Activated T-helper 1 cell treated with Interleukin-2 at 50 U/mL for 16 hours (primary cell): ENCODE data around the gene ZCCHC14.

ENCODE experiments used
- DNase-seq: peaks from one replicate; pipeline ENCODE4 v3.0.0-alpha.2; 2020; ENCODE audit warnings: low read depth

The ZCCHC14 gene

DNA sequence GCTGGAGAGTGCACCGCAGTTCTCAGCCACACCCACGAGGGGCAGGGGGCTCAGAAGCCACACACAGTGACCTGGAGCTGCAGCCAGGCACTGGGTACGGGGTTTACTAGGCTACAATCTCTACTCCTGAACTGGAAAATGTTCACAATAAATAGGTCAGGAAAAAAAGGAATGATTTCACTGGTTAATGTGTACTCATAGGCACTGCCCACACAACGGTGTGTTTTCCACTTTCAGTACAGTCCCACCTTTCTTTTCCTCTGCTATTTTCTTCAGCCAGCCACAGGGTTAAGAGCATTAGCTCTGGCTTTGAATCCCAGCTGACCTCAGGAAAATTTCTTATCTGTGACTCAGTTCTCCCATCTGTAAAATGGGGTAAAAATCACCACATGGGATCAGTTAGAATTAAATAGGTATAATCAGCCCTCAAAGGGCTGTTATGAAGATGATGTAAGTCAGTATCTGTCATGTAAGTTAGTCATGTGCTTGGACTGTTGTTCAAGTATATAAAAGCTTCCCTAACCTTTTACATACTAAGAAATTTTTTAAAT, 35.7 kb downstream of the ZCCHC14 start:
- DNase-seq: no peak

DNA sequence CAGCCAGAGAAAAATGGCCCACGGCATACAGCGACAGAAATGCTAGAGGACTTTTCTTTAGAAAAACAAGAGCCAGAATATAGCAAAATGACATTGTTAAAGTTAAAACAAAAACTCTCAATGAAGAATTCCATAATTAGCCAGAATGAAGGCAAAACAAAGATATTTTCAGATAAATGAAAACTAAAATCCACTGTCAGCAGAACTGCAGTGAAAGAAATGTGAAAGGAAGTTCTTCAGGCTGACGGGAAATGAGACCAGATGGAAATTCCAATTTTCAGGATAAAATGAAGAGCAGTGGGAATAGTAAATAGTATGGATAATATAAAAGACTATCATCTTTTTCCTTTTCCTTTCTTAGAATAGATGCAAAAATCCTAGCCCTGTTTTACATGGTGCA, 38.4 kb downstream of the ZCCHC14 start:
- no peak for DNase-seq

DNA sequence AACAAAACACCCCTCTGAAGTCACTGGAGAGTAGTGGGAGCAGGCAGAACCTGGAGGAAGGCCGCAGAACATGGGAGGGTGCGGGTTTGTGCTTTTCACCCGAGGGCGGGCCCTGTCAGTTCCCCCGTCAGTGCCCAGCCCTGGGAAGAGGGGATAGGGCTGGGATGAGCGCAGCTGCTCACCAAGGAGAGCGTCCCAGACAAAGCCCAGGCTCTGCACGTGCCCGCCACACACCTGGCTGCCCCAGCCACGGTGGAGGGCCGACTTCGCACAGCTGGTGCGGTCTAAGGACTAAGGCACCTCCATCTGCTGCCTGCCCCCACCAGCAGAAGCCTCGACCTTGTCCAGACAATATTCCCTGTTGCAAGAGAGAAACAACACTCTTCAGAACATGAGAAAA, 39.5 kb downstream of the ZCCHC14 start:
- DNase-seq: no peak

DNA sequence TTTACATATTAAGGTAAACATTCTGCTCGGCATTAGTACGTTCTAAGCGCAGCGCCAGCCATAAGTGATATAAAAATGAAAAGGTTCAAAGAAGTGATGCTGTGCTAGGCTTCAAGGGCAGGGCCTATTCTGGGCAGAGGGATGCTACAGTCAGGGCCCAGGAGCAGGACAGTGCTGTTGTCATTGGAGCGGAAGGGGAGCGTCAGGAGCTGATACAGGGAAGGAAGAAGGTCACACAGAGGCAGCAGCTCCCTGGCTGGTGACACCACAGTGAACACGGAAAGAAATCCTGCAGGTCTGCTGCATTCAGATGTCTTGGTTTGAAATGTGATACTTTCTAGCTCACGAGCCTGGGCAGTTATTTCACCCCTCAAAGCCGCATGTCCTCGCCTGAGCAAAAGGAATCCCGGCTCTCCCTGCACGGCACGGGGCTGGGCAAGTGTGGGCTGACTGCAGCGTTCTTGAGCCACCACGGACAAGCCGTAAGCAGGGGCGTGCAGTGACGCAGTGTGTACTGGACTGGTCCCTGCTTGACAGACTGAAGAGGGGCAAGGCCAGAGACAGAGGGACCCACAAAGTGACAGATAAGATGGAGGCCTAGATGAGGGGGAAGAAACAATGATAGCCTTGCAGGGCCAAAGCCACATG, 41.1 kb downstream of the ZCCHC14 start:
- DNase-seq: no peak

DNA sequence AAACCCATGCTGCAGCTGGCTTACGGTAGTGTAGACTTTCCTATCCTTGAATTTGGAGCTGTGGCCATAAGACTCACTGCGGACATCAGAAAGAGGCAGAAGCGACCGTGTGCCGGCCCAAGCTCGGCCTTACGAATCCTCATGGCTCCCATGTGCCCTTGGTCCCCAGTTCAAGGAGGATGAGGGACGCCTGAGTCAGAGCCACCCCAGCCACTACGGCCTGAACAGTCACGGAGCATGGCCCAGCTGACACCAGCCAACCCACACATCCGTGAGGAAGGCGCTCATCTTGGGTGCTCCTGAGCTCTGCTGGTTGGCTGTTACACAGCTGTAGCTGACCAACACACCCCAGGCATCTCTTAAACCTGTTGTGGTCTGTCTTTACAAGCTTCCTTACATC, 44.0 kb downstream of the ZCCHC14 start:
- DNase-seq: no peak

DNA sequence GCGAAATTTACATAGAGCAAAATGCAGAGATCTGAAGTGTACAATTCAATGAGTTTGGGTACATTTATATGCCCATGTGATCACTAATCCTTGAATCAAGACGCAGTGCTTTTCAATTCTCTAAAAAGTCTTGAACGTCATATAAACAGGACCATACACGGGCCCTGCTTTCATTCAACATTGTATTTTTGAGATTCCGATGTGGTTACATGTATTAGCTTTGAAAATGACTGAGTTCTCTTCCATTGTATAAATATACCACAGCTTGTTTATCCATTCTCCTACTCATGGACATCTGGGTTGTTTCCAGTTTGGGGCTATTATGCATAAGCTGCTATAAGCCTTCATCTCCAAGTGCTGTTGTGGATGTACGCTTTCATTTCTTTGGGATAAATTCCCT, 45.5 kb downstream of the ZCCHC14 start:
- no peak for DNase-seq

DNA sequence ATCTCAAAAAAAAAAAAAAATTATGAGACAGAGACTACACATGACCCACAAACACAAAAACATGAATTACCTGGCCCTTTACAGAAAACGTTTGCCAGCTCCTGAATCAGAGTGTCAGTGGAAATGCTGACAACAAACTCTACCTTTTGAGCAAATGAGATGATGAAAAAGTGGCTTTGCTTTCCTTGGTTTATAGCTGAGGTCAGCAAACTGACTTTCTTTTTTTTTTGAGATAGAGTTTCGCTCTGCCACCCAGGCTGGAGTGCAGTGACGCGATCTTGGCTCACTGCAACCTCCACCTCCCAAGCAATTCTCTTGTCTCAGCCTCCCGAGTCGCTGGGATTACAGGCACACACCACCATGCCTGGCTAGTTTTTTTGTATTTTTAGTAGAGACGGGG, 46.3 kb downstream of the ZCCHC14 start:
- no peak for DNase-seq

DNA sequence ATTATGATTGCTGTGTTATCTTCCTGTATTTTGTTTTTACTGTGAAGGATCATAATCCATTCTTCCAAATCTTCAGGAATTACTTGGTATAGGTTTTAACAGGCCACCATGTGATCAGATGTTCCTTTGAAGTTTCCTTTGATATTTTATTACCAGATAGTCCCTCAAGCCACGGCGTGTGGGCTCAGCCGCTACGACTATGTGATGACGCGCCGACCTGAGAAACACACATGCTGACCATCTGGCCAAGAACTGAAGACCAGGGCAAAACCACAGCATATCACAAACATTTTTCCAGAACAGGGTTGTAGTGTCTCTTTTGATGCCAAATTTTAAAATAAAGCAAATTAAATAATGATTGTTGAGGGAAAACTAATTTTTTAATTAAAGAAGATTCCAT, 47.3 kb downstream of the ZCCHC14 start:
- no peak for DNase-seq

DNA sequence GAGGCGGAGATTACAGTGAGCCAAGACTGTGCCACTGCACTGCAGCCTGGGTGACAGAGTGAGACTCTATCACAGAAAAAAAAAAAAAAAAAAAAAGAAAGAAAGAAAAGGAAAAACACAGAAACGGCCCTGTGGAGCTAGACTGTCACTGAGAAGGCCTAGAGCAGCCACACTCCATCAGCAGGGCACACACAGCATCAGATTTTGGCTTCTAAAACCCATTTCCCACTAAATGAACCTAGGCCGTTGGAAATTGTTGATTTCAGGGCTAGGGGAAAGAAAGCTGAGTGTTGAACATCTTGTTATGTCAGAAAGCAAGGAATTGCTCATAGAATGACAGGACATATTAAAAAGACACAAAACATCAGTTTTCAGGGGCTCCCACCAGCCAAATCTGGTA, 48.9 kb downstream of the ZCCHC14 start:
- DNase-seq: no peak

DNA sequence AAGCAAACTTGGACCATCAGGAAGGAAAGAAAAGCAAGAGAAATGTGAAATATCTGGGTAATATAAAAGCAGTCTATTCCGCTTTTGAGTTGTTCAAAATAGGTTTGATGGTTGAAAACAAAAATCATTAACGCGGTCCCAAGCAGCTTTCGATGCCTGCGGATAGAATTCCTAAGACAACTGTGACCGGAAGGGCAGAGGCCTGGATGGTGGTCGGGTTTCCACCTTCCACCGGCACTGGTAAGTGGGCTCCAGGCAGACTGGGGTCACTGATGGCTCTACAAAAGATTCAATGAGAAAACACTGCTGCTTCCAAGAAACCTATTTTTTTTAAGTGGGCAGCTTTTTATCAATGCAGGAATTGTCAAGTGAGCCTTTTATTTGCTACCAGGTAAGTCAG, 49.8 kb downstream of the ZCCHC14 start:
- DNase-seq: no peak

DNA sequence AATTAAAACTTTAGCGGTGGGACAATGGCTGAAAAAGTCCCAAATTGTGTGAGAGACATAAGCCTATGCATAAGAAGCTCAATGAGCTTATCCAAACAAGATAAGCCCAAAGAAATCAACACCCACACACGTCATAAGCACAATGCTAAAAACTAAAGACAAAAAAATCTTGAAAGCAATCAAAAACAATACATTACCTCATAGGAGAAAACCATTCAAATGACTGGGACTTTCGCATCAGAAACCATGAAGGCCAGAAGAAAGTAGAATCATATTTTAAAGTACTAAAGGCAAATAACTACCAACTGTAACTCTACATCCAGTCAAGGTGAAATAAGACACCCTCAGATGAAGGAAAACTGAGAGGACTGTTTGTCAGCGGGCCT, 50.2 kb downstream of the ZCCHC14 start:
- no peak for DNase-seq

DNA sequence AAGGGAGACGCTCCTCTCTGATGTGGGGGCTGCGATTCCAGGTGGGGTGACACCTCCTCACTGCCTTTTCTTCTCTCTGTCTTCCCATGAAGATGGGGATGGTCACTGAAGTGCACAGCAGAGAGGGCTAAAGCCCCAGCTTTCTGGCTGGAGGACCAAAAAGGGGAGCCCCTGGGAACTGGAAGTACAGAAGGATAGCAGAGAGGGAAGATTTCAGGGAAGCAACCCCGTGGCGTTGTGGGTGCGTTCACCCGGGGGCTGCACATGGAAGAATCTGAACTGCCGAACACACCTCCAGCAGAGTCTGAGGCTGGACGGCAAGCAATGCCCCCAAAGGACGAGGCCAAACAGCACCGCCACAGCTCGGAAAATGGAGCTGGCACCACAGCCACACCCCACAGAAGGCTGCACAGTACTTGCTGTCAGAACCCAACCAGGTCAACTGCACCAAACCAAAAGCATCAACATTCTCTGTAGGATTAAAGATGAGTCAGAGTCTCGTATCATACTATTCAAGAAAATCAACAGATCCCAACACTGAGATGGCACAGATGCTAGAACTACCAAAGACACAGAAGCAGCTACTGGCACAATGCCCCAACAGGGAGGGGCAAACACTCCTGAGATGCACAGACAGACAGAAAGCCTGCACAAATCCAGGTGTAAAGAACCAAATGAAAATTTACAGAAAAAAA, 50.8 kb downstream of the ZCCHC14 start:
- no peak for DNase-seq

DNA sequence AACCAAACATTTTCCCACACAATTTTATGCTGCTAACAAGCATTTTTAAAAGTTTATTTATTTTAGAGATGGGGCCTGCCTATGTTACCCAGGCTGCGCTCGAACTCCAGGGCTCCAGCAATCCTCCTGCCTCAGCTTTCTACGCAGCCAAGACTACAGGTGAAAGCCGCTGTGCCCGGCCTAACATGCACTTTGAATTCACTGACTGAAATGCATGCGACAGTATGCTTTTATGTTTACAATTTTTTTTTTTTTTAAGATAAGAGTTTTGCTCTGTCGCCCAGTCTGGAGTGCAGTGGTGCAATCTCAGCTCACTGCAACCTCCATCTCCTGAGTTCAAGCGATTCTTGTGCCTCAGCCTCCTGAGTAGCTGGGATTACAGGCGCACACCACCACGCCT, 52.9 kb downstream of the ZCCHC14 start:
- no peak for DNase-seq

DNA sequence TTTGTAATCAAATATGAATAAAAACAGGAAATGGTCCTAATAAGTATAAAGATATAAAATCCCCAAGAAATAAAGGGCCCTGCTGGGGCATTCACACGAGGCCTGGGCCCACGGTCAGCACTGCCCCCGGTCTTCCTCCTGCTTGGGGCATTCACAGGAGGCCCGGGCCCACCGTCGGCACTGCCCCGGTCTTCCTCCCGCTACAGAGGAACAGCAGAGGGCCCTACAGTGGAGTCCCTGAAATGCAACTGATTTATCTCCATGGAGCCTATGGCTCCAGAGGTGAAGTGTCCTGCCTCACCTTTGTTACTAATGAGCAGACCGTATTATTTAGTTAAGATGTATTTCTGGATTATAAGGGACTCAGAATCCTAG, 54.2 kb downstream of the ZCCHC14 start:
- no peak for DNase-seq

DNA sequence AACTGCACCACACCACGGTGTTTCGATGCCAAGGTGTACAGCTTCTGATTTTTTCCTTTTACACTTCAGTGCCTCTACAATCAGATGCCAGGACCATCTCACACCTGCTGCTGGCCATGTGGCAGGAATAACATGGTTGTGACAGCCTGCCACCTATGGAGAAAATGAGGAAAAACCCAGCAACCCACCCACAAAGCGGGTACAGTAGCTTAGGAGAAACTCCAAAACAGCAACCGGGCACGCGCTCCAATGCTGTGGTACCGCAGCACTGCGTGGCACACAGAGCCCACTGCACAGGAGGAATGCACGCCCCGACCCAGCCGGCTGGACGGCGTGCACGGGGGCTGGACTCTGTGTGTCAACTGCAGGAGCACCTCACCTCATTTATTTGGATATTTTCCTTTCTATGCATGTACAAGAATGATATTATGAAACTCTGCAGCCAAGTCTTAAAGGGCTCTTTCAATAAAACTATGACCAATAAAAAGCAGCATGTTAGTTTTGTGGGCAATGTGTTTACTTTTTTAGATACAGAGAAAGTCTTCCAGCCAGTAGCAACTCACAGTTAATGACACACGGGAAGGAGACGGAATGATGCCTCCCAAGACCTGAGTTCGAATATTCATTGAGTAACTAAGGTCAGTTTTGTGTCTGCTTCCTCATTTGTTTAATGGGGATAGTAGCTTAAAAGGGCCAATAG, 54.8 kb downstream of the ZCCHC14 start:
- no peak for DNase-seq

DNA sequence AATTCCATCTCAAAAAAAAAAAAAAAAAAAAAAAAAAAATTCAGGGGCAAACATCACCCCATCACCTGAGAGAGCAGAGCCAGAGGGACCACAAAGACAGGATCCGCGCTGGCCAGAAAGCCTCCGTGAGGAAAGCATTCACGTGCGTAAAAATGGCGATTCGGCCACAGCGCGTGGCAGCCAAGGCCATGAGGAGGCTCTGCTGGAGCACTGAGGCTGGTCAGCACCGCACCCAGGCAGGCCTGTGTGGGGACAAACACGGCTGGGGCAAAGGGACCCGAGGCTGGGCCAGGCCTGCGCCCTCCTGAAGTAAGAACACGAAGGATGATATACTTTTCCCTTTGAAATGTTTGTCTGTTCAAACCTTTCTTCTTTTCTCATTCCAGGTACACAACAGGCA, 55.5 kb downstream of the ZCCHC14 start:
- DNase-seq: no peak

DNA sequence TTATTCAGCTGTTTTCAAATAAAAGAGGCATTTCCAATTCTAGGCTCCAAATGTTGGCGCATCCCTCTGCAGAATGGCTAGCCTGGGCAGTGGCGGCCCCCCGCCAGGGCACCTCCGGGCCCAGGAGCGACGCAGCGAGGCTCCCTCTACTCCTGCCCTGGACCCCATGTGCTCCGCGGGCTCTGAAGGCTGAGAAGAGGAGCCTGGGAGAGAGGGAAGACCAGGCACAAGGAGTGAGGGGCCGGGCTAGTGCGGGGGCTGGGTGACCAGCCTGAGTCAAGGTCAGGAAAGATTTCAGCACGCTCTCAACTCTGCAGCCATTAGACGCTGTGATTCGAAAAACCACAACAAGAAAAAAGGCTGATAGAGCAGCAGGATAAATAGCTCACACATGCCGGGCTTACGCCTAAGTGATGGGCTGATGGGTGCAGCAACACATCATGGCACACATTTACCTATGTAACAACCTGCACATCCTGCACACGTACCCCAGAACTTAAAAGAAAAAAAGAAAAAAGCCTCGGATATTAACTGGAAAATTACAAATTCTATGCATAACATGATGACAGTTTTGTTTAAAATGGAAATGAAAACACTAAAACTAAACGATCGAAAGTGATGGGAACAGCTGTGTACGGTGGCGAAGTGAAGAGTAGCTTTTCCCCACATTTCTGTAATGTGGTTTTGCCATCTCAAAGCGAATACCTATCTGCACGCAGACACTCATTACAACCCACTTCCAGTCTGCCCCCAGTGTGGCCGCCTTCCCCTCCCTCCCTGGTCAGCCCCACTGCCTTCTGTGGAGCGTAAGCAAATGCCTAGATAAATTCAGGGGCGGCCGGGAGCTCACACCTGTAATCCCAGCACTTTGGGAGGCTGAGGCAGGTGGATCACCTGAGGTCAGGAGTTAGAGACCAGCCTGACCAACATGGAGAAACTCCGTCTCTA, 56.3 kb downstream of the ZCCHC14 start:
- no peak for DNase-seq

DNA sequence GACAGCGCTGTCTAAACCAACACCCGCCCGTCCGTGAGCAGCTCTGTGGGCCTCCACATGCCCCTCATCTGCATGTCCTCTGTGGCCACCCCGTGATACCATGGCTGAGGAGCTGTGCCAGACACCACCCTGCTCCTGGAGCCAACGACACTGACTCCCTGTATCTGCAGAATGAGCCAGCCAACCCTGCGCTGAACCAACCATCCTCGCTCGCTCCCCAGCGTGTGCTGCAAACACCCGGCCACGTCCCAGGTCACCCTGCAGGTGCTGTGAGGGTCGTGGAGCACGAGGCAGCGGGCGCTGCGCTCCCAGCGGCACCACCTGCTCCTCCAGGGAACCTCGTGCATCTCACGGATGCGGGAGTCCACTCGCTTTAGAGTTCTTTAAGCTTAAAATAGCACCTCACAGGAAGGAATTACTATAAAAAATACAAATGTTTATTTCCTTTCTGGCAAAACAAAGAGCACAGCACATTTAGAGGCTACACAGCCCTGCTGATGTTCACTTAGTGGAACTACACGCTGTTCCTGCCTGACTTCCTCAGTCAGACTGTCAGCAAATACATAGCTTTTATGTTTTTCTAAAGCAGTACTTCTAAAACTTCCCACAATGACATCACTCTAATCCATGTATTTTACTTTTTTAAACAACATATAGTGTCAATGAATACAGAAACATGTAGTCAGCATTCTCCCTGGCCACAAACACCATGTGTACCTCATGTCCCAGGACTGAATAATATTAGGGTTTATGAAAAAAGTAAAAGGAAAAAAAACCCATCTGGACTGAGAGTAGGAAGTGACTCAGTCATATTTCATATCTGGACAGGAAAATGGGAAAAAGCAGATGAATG, 57.2 kb downstream of the ZCCHC14 start:
- no peak for DNase-seq

DNA sequence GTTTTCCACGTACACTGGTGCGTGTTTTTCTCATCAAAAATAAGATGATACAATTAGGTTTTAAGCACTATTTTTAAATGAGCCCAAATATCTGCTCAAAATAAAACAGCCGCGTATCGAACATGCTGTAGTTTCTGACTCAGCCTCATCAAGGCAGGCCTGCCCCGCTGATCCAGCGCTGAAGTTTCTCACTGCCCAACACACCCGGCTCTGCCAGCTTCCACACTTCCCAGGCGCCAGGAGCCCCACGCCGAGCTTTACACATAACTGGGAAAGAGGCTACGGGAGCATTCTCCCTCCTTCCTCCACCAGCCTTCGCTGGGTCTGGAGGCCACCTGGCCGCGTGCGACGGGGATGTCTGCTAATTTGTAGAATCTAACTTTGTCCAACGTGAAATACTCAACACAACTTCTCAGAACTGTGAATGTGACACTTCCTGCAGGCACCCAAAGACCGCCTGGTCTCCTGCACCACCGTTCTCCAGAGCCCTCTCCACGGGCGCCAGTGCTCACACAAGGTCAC, 58.6 kb downstream of the ZCCHC14 start:
- no peak for DNase-seq

DNA sequence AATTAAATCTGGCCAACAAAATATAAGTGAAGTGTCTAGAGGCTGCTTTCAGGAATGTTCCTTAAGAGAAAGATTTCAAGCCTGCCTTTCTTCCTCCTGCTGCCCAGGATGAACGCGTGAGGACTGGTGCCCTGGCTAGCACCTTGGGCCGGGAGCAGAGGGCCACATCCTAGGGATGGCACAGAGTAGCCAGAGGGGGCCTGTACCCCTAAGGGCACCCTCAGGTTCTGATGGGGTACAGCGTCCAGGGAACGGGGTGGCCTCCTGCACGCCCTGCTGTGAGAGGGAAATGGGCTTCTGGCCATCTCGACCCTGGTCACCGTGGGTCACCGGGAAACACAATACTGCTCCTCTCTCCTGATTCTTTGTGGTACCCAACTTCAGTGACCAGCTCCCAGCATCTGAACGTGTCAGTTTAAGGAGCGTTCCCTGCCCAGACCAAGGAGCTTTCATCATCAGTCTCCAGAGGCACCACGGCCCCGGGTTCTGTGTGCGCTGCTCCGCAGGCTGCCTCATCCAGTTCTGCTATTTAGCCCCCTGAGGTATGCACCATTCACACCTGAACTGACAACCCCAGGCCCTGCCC, 60.4 kb downstream of the ZCCHC14 start:
- DNase-seq: no peak

DNA sequence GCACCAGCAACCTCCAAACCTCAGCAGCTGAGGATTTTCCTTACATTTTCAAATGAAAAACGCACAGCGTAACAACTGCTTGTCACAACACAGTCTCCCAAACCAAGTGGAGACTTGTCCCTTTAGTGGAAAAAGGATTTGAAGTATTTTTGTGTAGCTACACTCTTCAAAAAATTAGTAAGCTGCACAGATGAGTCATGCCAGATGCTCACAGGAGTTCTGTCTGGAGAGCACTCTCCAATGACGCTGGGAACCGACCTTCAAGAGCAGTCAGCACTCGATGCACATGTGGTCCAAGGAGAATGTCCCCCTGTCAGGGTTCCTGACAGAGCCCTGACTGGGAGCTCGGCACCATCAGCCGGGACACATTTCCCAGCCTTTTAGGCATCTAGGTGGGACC, 60.9 kb downstream of the ZCCHC14 start:
- no peak for DNase-seq
